HL-60 (cell line): ENCODE results near the gene IMPA2.
A peak's percentile ranks its signal among the peaks of the same experiment; 100 is the strongest.

Experiments
- CTCF ChIP-seq: IDR thresholded peaks from one replicate; pipeline ENCODE4 v1.5.1; 2011; ENCODE audit warnings: low read length, control low read depth, inconsistent platforms; ENCODE audit not compliant: insufficient read depth
- GABPA ChIP-seq: IDR thresholded peaks from 2 replicates; pipeline ENCODE4 v1.6.1; 2012; ENCODE audit warnings: low read depth
- POLR2AphosphoS5 ChIP-seq: IDR thresholded peaks from 2 replicates; pipeline ENCODE4 v1.6.1; 2012; ENCODE audit warnings: low read depth
- REST ChIP-seq: IDR thresholded peaks from 2 replicates; pipeline ENCODE4 v1.6.1; 2012; ENCODE audit warnings: low read depth; ENCODE audit not compliant: insufficient replicate concordance
- SPI1 ChIP-seq: IDR thresholded peaks from 2 replicates; pipeline ENCODE4 v1.6.1; 2012; ENCODE audit warnings: low read depth, mild to moderate bottlenecking, borderline replicate concordance

- peak; percentile 84 for TF ChIP-seq POLR2AphosphoS5
- no peak for TF ChIP-seq REST
- no peak for TF ChIP-seq CTCF
- no peak for TF ChIP-seq GABPA
- TF ChIP-seq SPI1 = no peak
These were observed 33.8 kb upstream of the IMPA2 start for GRCh38 chr18:11947214-11948191.
